Stimulated activated memory B cell treated with anti-CD40 and anti-IgM and Interleukin-4, amounts not matched to agents 10 μg/mL and 1 μg/mL and 100 μg/mL, for 72 hours (primary cell): ENCODE measurements around the gene PDZD2.
"Not testable (repeated sequence)": the region's sequence is repeated elsewhere in the genome, so short reads cannot be mapped to it uniquely, and the experiment has no call there.

Source experiments
- ATAC-seq: fragments of 150-1000 bp; cut with Tn5 transposase; 2 replicates; pipeline ENCODE4 v1.10.0; 2021
- H3K27ac Mint-ChIP-seq: one replicate; pipeline ENCODE4 v1.8.0; 2022; ENCODE audit warnings: mild to moderate bottlenecking, mixed read lengths
- H3K27me3 Mint-ChIP-seq: one replicate; pipeline ENCODE4 v1.8.0; 2022; ENCODE audit warnings: mixed read lengths
- H3K36me3 Mint-ChIP-seq: one replicate; pipeline ENCODE4 v1.8.0; 2022; ENCODE audit warnings: mixed read lengths
- H3K4me1 Mint-ChIP-seq: one replicate; pipeline ENCODE4 v1.8.0; 2022; ENCODE audit warnings: mixed read lengths
- H3K4me3 Mint-ChIP-seq: one replicate; pipeline ENCODE4 v1.8.0; 2022; ENCODE audit warnings: mild to moderate bottlenecking, moderate library complexity, mixed read lengths
- H3K9me3 Mint-ChIP-seq: one replicate; pipeline ENCODE4 v1.8.0; 2022; ENCODE audit warnings: mixed read lengths

PDZD2 gene

DNA sequence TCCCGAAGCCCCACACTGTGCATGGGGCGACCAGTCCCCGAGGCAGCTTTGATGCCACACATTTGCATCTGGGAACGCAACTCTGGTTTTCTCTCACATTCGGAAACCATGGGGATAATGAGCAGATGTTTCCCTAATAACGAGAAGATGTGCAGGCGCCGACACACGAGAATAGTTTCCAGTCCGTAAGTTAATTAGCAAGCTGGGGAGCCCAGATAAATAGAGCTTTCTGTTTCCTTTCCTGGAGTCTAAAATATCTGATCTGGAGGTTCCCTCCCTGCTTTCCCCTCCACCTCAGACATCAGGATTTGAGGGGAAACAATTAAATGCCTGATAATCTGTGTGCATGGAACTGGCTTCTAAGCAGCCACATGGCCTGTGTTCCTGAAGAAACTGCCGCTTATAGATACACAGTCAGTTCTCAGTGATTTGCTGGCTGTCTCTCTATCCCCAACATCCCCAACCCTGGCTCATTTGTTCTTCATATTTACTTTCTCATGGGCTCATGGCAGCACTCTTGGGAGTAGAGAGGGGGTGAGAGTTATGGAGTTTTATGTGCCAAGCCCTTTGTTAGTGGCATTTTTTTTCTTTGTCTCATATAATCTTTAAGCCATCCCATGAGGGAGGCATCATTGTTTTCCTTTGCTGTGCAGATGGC lies 62.8 kb downstream of the PDZD2 start:
- peaks cover 3% of the 10 kb centered on the region for H3K9me3 Mint-ChIP-seq
- no peaks in the 10 kb centered on the region for H3K4me1 Mint-ChIP-seq
- no peak overlapping the region for H3K4me3 Mint-ChIP-seq
- peaks cover 8% of the 10 kb centered on the region for H3K27me3 Mint-ChIP-seq
- no peak overlapping the region for H3K27ac Mint-ChIP-seq
- no peaks in the 10 kb centered on the region for H3K36me3 Mint-ChIP-seq
- ATAC-seq: no peak

DNA sequence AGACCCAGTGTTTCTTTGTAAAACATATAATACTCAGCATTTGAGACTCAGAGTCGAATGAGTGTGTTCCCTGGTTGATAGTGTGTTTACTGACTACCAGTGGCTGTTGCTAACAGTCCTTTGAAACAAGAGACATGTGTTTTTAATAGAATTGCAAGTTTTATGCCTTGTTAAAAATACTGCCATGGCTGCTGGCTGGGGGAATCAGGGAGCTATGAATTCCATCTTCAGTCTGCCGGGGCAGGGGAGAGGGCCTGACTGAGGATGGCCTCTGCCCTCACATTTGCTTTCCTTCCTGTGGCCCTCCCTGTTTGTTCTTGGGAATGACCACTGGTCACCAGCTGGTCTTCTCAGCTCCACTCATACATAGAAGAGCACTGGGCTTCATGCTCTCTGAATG lies 63.8 kb downstream of the PDZD2 start:
- H3K4me1 Mint-ChIP-seq: no peaks in the 10 kb centered on the region
- peaks cover 8% of the 10 kb centered on the region for H3K27me3 Mint-ChIP-seq
- no peak overlapping the region for H3K27ac Mint-ChIP-seq
- no peaks in the 10 kb centered on the region for H3K36me3 Mint-ChIP-seq
- no peak overlapping the region for H3K4me3 Mint-ChIP-seq
- ATAC-seq: no peak
- peaks cover 3% of the 10 kb centered on the region for H3K9me3 Mint-ChIP-seq

DNA sequence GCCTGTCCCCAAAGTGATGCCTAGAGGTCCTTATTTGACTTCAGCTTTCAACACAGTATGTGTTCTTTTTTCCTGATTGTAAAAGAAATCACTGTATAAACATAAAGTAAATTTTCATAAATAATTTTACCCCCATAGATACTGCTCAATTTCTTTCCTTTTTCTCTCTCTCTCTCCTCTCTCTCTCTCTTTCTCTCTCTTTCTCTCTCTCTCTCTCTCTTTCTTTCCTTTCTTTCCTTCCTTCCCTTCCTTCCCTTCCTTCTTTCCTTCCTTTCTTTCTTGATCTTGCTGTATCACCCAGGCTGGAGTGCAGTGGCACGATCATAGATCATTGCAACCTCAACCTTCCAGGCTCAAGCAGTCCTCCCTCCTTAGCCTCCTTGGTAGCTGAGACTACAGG lies 64.8 kb downstream of the PDZD2 start:
- no peak for ATAC-seq

DNA sequence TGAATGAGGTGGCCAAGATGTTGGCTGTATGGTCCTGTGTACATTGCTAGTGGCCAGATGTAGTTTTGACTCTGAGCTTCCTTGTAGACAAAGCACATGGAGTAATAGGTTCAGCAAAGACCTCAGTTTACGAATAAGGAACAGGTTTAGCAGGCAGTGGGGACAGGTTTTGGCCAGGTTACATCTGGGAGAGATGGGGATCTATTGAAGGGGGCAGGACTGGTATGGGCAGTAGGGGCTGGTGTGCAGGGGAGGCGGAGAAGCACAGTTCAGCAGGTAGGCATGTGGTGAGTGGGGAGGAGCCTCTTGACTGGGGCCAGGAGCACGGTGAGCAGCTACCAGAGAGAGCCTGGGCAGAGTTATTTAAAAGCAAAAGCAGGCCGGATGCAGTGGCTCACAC lies 67.3 kb downstream of the PDZD2 start:
- Mint-ChIP-seq H3K36me3 (no peaks in the 10 kb centered on the region), H3K4me3 (no peak overlapping the region), H3K27me3 (no peaks in the 10 kb centered on the region), H3K4me1 (no peaks in the 10 kb centered on the region), H3K9me3 (peaks cover 3% of the 10 kb centered on the region), H3K27ac (no peak overlapping the region)
- no peak for ATAC-seq

More for the DNA sequence above, 64.8 kb downstream of the PDZD2 start:
- no peak overlapping the region for H3K27ac Mint-ChIP-seq
- peaks cover 8% of the 10 kb centered on the region for H3K27me3 Mint-ChIP-seq
- no peaks in the 10 kb centered on the region for H3K4me1 Mint-ChIP-seq
- H3K9me3 Mint-ChIP-seq: peaks cover 3% of the 10 kb centered on the region
- no peak overlapping the region for H3K4me3 Mint-ChIP-seq
- no peaks in the 10 kb centered on the region for H3K36me3 Mint-ChIP-seq

DNA sequence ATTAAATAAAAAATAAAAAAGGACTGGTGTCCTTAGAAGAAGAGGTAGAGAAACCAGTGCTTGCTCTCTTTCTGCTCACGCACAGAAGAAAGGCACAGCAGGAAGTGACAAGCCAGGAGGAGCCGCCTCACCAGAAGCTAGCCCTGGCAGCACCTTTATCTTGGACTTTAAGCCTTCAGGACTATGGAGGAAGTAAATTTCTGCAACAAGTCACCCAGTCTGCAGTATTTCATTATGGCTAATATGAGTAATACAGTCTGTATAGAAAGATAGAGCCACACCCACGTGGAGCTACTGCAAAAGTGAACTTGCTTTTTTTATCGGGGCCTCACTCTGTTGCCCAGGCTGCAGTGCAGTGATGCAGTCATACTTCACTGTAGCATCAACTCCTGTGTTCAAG lies 68.4 kb downstream of the PDZD2 start:
- no peak for ATAC-seq
- peaks cover 3% of the 10 kb centered on the region for H3K9me3 Mint-ChIP-seq
- H3K27ac Mint-ChIP-seq: no peak overlapping the region
- no peaks in the 10 kb centered on the region for H3K4me1 Mint-ChIP-seq
- H3K4me3 Mint-ChIP-seq: no peak overlapping the region
- no peaks in the 10 kb centered on the region for H3K27me3 Mint-ChIP-seq
- H3K36me3 Mint-ChIP-seq: no peaks in the 10 kb centered on the region

DNA sequence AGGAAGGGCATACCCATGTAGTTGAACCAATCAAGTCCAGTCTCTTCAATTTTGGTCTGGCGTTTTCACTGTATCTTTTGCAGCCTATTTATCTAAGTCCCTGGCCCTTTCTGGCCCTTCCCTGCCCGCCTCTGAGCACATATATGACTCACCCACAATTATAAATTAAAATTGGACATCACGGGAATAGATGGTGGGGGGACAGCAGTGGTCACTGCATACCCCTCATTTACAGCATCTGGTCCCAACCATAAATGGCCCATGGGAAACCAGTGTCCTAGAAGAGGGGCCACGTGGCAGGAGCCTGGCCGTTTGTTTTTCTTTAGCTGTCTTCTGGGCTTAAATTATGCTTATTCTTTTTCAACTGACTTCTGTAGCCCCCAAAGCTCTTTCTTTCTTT lies 69.2 kb downstream of the PDZD2 start:
- Mint-ChIP-seq H3K4me3 (no peak overlapping the region), H3K27me3 (no peaks in the 10 kb centered on the region), H3K9me3 (peaks cover 3% of the 10 kb centered on the region), H3K27ac (no peak overlapping the region), H3K4me1 (no peaks in the 10 kb centered on the region), H3K36me3 (no peaks in the 10 kb centered on the region)
- no peak for ATAC-seq

DNA sequence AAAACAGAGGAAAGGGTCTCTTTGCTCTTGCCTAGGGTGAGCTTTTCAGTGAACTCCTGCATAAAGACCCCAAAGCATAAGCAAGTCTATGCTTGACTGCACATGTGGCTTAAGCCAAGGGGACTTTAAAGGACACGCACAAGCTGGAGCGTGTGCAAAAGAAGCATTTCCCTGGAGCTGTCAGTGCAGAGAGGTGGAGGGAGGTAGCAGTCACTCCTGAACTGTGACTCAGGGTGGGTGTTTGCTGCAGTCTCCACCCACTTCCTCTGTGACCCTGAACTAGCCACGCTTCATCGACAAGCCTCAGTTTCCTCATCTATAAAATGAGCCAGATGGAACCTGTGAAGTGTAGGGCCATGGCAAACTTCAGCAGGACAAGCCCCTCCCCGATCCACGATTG lies 72.4 kb downstream of the PDZD2 start:
- Mint-ChIP-seq H3K4me3 (no peak overlapping the region), H3K4me1 (no peaks in the 10 kb centered on the region), H3K27me3 (no peaks in the 10 kb centered on the region), H3K9me3 (no peaks in the 10 kb centered on the region), H3K36me3 (no peaks in the 10 kb centered on the region), H3K27ac (no peak overlapping the region)
- no peak for ATAC-seq

DNA sequence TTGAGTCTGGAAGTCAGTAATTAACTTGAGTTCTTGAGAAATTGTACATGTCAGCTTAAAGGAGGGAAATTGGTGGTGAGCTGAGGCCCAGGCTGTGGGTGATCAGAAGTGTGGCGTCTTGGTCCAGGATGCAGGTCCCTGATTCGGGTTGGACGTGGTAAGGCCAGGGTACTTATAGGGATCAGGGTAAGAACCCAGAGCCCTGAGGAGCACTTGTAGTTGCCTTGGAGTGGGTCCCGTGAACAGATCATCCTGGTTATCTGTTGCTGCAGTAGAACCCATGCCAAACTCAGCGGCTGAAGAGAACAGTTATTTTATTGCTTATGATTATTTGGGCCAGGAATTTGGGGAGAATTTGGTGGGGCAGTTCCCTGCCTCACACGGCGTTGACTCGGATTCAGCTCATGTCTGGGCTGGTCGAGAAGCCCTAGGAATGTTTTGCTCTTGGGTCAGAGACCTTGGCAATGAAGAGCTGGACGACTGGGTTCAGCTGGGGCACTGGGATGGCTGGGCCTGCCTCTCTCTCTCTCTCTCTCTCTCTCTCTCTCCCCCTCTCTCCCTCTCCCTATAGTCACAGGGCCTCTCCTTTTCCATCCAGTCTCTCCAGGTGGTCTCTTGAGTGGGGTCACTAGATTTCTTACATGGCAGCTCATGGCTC lies 73.1 kb downstream of the PDZD2 start:
- Mint-ChIP-seq H3K27ac (no peak overlapping the region), H3K27me3 (no peaks in the 10 kb centered on the region), H3K4me3 (no peak overlapping the region), H3K9me3 (no peaks in the 10 kb centered on the region), H3K4me1 (no peaks in the 10 kb centered on the region), H3K36me3 (no peaks in the 10 kb centered on the region)
- peak; percentile 35 for ATAC-seq

DNA sequence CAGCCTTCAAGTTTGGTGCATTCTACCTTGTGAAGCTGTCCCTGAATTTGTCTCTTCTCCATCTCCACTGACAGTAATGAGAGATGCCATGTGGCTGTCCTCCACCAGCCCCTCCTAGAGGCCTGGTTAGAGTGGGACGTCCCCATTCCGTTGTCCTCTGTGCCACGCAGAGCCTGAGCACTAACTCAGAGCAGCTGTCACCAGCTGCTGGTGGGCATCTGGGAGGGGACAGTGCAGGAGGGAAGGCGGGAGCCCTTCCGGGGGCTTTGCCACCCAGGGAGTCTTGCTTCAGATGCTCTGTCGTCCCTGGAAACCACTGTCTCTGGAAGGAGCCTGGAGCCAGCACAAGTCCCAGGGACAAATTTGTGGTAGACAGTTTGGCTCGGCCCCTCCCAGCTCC lies 78.6 kb downstream of the PDZD2 start:
- Mint-ChIP-seq H3K4me3 (no peak overlapping the region), H3K4me1 (no peaks in the 10 kb centered on the region), H3K36me3 (no peaks in the 10 kb centered on the region), H3K9me3 (no peaks in the 10 kb centered on the region), H3K27me3 (no peaks in the 10 kb centered on the region), H3K27ac (no peak overlapping the region)
- ATAC-seq: no peak

DNA sequence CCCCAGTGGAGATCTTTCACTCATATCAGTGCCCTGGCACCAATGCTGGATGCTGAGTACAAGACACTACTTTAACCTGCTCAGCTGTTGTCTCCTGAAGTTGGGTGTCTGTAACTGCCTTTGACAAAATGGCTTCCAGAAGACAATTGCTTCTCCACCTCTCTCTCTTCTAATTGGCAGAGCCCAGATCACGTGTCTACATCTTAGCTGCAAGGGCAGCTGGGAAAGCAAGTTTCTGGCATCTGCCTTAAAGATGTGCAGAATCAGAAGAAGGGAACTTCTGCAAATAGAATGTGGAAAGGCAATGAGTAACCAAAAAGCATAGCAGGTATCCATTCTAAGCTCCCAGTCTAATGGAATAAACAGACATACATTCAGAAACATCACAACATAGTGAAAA lies 81.1 kb downstream of the PDZD2 start:
- Mint-ChIP-seq H3K27me3 (no peaks in the 10 kb centered on the region), H3K4me3 (no peak overlapping the region), H3K36me3 (no peaks in the 10 kb centered on the region), H3K27ac (no peak overlapping the region), H3K9me3 (no peaks in the 10 kb centered on the region), H3K4me1 (no peaks in the 10 kb centered on the region)
- no peak for ATAC-seq

DNA sequence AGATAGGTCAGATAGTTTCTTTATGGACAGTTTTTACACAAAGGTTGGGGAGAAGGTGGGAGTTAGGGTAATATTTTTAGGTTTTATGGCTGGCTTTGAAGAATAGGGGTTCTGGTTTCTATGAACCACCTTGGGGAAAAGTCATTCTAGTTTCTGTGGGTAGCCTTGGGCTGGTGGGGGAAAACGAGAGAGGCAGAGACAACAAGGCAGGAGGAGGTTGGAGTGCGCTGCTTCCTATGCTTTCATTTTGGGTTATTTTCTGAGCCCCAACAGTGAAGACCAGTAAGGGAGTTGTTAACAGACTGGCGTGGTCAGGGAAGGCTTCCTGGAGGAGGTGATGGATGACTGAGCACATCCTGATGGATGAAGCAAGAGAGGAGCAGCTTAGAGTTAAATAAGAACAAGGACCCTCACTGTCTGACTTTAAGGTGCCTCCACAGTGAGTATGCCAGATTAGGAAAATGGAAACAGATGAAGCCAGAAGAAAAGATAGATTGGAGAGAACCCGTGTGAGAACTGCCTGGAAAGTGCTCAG lies 81.9 kb downstream of the PDZD2 start:
- H3K4me1 Mint-ChIP-seq: no peaks in the 10 kb centered on the region

DNA sequence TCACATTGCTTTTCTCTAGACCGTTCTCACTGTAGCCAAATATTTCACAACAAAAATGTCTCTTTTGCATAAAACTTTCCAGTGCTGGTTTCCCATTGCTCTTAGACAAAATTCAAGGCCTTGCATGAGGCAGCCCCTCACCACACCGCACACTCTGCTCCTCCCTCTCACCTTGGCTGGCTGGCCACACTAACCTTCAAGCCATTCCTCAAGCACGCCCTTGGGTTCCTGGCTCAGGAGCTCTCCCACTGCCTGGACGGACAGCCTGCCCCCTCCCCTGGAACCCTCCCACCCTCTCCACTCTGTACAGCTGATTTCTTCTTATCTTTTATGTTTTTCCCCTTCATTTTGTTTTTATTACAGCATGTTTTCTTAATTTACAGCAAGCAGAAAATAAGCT lies 83.2 kb downstream of the PDZD2 start:
- Mint-ChIP-seq H3K4me1 (no peaks in the 10 kb centered on the region), H3K27ac (no peak overlapping the region), H3K27me3 (no peaks in the 10 kb centered on the region), H3K9me3 (no peaks in the 10 kb centered on the region), H3K36me3 (no peaks in the 10 kb centered on the region), H3K4me3 (no peak overlapping the region)
- ATAC-seq: no peak

More for the DNA sequence above, 81.9 kb downstream of the PDZD2 start:
- Mint-ChIP-seq H3K27ac (no peak overlapping the region), H3K9me3 (no peaks in the 10 kb centered on the region), H3K4me3 (no peak overlapping the region), H3K27me3 (no peaks in the 10 kb centered on the region), H3K36me3 (no peaks in the 10 kb centered on the region)
- no peak for ATAC-seq

DNA sequence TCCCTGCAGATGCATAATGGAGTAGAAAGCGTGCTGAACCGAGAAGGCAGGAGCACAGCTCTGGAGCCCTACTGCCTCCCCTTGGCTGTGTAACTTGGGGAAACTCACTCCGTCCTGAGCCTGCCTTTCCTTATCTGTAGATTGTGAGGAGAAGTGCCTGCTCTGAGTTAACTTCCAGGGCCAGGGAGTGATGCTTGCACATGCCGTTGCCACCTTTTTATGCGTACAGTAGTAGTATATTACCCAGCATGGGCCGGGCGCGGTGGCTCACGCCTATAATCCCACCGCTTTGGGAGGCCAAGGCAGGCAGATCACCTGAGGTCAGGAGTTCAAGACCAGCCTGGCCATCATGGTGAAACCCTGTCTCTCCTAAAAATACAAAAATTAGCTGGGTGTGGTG lies 87.1 kb downstream of the PDZD2 start:
- Mint-ChIP-seq H3K4me1 (no peaks in the 10 kb centered on the region), H3K27ac (no peak overlapping the region)

DNA sequence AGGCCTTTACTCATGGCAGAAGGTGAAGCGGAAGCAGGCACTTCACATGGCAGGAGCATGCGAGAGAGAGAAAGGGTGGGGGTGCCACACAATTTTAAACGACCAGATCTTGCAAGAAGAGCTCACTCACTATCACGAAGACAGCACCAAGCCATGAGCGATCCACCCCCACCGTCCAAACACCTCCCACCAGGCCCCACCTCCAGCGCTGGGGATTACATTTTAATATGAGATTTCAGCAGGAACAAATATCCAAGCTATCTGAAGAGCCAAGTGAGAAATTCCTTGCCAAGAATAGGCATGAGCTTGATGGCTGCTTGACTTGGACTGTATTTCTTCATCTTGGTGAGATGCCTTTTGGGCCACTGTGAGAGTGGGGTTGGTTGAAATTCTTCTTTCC lies 88.0 kb downstream of the PDZD2 start:
- Mint-ChIP-seq H3K4me3 (no peak overlapping the region), H3K27me3 (no peaks in the 10 kb centered on the region), H3K36me3 (no peaks in the 10 kb centered on the region), H3K4me1 (no peaks in the 10 kb centered on the region), H3K9me3 (no peaks in the 10 kb centered on the region), H3K27ac (no peak overlapping the region)
- no peak for ATAC-seq

More for the DNA sequence above, 87.1 kb downstream of the PDZD2 start:
- Mint-ChIP-seq H3K9me3 (no peaks in the 10 kb centered on the region), H3K27me3 (no peaks in the 10 kb centered on the region), H3K4me3 (no peak overlapping the region), H3K36me3 (no peaks in the 10 kb centered on the region)
- ATAC-seq: no peak

DNA sequence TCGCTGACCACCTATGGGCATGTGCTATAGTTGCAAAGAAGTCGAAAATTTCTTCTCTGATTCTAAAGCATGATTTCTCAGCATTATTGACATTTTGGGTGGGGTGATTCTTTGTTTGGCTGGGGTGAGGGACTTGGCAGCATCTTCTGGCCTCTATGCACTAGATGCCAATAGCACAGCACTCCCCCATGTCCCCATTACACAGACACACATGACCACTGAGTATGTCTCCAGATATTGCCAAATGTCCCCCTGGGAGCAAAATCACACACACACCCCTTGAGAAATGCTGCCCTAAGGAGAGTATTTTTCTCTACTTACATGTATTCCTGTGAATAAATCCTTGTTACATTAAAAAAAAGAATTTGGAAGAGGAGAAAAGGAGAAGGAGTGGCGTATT lies 89.1 kb downstream of the PDZD2 start:
- no peak for ATAC-seq
- H3K36me3 Mint-ChIP-seq: no peaks in the 10 kb centered on the region
- H3K4me3 Mint-ChIP-seq: no peak overlapping the region
- no peaks in the 10 kb centered on the region for H3K4me1 Mint-ChIP-seq
- no peaks in the 10 kb centered on the region for H3K9me3 Mint-ChIP-seq
- H3K27me3 Mint-ChIP-seq: no peaks in the 10 kb centered on the region
- no peak overlapping the region for H3K27ac Mint-ChIP-seq

DNA sequence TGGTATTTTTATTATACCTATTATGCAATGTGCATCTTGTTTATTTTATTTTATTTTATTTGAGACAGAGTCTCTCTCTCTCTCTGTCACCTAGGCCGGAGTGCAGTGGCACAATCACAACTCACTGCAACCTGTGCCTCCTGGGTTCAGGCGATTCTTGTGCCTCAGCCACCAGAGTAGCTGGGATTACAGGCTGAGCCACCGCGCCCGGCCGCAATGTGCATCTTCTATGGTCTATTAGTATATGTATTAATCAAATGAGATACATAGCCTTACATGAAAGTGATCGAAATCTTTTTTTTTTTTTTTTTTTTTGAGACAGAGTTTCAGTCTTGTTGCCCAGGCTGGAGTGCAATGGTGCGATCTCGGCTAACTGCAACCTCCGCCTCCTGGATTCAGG lies 89.9 kb downstream of the PDZD2 start:
- not testable (repeated sequence) for H3K4me1 Mint-ChIP-seq, H3K36me3 Mint-ChIP-seq, H3K4me3 Mint-ChIP-seq, H3K9me3 Mint-ChIP-seq, H3K27ac Mint-ChIP-seq, H3K27me3 Mint-ChIP-seq, ATAC-seq
